COR-L47 (cell line): ENCODE measurements around the gene AKR1C3.
"Not testable (repeated sequence)": the region's sequence is repeated elsewhere in the genome, so short reads cannot be mapped to it uniquely, and the experiment has no call there.

Experiments
- DNase-seq: peaks from one replicate; lab custom pipeline; 2025; lab: John Stamatoyannopoulos, UW

Gene AKR1C3

DNA sequence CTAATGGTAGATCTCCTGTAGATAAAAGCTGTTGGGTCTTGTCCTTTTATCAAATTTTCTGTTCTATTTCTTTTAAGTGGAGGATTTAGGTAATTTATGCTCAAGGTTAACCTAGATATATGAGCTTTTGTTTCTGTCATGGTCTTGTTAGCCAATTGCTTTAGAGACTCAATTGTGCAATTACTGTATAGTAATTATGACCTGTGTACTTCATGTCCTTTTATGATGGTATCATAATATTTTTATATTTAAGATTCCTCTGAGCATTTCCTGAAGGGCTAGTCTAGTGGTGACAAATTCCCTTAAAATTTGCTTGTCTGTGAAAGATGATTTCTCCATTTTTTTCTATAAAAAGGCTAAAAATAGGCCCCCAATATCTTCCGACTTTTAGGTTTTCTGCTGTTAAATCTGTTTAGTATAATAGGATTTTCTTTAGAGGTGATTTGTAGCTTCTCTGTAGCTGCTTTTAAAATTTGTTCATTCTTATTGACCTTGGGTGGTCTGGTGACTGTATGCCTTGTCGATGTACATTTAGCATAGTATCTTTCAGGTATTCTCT lies 5.4 kb upstream of the AKR1C3 start:
- no peak for DNase-seq

DNA sequence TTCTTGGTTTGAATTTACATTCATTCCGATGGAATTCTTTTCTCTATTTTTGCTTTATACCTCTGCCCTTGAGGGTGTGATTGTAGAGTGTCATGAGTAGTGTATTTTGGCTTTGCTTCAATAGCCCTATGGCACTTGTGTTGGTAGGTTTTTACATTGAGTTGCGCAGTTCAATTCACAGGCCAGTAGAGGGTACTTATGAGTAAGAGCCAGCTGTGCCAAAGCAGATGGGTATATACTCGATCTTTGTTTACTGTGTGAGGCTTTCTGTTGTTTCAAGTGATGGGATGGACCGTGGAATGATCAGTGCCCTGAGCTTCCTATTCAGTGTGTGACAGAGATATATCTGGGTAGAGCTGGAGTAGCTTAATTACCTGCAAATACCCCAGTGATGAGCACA lies 4.3 kb upstream of the AKR1C3 start:
- DNase-seq: peak; percentile 0

DNA sequence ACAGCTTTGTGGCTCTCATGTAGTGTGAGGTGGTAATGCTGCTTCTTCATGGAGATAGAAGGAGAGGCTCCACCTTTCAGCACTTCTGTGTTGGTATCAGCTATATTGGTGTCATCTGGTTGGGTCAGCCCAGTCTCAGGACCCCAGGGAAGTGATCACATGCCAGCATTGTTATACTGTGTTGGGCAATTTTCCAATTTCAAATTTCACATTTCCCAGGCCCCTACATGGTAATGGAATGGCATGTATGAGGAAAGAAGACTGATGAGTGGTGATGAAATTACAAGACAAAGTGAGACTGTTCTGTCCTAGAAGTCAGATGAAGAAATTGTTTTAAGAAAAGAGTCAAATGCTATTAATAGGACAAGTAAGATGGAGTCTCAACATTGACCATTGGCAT lies 3.7 kb upstream of the AKR1C3 start:
- DNase-seq: no peak

DNA sequence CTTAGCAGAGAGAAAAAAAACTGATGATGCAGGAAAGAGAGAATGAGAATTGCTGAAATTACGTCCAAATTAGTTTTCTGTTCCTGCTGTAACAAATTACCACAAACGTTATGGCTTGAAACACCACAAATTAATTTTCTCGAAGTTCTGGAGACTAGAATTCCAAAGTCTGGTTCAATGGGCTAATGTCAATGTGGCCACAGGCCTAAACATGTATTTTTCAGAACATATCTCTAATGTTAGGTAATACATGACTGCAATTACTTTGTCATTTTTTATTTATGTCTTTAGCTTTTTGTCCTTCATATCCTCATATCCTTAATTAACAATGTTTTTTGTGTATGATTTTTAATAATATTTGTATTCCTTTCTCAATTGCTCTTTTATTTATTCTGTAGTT lies 3.0 kb upstream of the AKR1C3 start:
- no peak for DNase-seq

DNA sequence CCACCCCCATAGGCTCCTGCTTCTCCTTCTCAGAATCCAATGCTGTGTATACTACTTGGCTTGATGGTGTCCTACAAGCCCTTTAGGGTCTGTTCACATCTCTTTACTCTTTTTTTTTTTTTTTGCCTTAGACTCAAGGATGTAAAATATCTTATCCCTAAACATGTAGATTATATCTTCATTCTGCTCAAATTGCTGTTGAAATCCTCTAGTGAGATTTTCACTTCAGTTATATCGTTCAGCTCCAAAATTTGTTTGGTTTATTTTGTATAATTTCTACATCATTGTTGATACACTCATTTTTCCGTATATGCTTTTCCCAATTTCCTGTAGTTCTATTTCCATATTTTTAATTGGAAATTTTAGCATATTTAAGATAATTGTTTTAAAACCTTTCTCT lies 1.8 kb upstream of the AKR1C3 start:
- DNase-seq: no peak

DNA sequence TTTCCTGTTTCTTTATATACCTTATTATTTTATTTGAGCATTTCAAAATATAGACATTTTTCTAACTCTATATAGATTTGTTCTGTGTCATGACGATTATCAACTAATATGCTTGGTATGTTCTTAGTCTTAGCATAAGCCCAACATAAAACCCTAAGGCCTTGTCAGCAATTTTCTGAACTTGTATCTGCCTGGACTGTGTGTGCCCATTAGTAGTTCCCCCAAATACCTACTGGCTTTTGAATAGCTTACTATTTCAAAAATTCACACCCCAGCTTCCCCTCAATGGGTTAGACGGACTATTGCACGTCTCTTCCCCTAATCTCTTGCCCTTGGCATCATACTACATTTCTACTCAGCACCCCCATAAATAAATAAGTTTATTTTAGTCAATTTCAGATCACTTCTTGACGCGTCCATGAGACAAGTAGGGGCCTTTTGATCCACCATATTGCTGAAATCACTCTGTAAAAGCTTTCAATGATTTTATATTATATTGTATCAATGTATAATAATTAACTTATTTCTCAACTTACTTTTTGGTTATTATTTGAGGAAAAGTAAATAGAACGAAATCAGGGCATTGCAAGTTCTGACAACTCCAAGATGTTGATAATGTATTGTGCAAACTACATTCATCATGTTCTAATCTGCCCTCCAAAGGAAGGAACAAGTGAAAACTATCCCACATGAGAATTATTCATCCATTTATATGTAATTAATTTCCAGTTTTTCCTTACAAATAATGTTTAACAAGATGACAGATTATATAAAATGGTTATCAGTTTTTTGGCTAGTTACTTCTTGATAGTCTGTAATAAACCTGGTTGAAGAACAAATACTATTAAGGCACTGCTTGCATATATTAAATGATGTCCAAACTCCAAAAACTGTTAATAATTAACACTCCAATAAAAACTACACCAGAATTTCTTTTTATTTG lies 1.1 kb upstream of the AKR1C3 start:
- no peak for DNase-seq

DNA sequence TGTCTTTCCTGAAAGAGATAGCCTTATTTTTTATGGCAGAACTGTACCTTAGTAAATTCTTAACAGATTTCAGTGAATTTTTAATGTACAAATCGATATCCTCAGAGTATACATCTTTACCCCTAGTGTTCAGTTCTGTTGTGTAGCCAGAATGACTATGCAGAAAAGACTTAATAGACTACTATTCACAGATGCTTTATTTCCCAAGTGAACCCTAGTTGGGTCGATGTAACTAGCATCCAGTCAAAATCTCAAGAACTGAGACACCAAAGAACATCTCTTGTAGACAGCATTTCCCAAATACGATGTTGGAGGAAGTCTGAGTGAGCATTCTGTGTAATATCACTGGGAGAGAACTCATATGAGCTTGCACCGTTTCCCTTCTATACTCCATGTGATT lies 1.5 kb downstream of the AKR1C3 start:
- DNase-seq: no peak

DNA sequence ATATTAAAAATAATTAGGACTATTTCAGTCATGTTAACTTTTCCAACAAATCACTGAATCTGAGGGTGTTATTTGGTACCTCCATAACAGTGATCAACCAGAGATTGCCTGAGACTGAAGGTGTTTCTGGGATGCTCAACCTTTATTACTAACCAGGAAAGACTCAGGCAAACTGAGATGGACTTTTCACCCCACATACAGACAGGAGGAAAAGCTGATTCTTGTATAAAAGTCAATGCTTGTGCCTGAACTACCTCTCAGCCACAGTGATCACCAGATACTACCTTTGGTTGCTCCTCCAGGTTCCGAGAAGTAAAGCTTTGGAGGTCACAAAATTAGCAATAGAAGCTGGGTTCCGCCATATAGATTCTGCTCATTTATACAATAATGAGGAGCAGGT lies 1.9 kb downstream of the AKR1C3 start:
- DNase-seq: no peak

DNA sequence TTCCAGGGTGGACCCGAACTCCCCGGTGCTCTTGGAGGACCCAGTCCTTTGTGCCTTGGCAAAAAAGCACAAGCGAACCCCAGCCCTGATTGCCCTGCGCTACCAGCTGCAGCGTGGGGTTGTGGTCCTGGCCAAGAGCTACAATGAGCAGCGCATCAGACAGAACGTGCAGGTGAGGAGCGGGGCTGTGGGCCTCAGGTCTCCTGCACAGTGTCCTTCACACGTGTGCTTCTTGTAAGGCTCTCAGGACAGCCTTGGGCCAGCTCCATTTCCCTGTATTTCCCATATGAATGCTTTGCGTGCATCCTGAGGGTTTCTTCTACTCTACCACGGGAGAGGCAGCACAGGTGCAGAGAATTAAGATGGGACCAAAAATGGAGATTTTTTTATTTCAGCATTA lies 8.3 kb downstream of the AKR1C3 start:
- not testable (repeated sequence) for DNase-seq

DNA sequence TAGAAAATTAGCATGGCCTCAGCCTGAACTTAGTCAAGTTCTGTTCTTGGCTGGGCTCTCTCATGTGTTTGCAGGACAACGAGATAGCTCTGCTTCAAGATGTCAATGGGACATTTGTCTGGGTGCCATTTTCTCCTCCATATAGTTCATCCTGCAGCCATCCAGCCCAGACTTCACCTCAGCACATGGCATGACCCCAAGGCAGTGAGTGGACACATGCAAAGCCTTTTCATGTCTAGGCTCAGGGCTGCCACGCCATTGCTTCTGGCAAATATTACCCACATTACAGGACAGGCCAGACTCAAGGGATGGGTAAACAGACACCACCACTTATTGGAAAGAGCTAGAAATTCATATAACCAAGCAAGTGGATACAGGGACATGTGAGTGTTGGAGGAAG lies 9.3 kb downstream of the AKR1C3 start:
- no peak for DNase-seq

DNA sequence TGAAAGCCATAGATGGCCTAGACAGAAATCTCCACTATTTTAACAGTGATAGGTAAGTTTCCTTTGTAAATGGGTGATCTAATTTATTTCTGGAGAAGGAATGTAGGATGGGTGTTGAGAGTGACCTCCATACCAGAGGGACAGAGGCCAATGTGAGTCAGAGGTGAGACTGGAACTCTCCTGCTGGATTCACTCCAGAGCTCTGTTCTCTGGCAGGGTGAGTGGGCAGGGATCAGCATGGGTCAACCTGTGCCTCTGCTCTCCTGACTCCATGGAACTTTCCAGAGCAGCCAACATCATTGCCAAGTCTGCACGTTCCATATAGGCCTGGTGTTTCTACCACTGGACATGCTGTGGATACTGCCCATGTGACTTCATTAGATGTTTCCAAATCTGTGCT lies 11.4 kb downstream of the AKR1C3 start:
- DNase-seq: no peak

DNA sequence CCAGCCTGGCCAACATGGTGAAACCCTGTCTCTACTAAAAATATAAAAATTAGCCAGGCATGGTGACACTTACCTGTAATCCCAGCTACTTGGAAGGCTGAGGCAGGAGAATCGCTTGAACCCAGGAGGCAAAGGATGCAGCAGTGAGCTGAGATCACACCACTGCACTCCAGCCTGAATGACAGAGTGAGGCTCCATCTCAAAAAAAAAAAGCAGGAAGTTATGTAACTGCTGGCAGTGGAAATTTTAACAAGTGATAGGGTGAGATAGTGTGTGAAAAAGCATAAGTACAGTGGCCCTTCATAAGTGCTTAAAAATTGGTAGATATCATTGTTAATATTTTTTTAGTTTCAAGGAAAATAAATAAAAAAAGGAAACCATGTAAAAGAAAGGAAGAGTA lies 12.3 kb downstream of the AKR1C3 start:
- DNase-seq: no peak

DNA sequence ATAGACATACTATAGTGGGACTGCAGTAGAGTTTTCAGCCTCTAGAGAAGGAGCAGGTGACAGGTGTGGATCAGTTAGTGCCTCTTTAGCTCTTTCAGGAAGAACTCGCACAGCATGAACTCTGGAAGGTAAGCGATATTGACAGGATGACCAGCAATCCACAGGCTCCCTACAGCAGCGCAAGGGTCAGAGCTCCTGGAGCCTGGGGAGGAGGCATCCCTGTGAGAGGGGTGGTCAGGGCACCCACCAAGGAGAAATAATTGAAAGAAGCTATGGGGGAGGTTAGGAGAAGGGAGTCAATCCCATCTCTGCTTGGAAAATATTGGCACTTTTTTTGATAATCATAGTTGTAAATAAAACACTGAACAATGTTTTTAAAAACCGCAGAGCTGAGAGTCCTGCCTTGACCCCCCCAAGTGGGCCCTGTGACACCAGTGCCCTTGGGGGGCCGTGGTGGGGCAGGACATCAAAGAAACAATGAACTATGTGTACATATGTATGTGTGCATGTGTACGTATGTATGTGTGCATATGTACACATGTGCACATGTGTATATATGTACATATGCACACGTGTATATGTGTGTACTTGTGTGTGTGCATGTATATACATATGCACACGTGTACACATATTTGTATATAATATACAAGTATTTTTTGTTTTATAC lies 13.8 kb downstream of the AKR1C3 start:
- no peak for DNase-seq

DNA sequence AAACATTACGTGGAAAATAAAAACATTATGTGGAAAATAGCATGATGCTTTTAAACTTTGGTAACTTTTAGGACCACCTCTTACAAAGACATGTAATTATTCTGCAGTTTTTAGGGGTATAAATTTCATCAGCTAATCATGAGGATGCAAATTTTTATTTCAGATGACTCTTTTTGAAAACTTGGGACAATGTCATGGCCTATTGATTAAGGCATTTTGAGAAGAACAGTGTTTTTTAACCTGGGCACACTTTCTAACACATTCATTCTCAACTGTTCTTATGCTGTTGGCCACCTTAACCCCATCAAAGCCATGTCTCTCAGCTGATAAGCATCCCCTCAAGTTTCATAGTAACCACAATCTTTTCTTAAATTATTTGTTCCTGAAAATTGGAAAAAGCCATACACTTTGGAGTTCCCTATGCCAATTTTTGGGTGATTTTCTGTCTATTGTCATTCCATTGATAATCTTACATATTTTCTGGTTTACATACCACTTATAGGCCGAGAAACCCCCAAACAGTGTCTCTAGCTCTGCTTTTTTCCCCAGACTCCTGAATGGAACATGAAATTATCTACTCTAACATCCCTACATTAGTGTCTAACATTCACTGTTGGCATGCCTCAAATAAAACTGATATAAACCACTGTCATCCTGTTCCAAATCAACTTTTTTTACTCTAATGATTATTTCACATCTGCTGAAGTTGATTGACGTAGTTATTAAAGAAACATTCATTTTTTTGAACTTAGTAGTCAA lies 14.6 kb downstream of the AKR1C3 start:
- no peak for DNase-seq

DNA sequence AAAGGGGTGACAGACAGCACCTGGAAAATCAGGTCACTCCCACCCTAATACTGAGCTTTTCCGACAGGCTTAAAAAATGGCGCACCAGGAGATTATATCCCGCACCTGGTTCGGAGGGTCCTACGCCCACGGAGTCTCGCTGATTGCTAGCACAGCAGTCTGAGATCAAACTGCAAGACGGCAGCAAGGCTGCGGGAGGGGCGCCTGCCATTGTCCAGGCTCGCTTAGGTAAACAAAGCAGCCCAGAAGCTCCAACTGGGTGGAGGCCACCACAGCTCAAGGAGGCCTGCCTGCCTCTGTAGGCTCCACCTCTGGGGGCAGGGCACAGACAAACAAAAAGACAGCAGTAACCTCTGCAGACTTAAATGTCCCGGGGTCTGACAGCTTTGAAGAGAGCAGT lies 15.6 kb downstream of the AKR1C3 start:
- DNase-seq: not testable (repeated sequence)

DNA sequence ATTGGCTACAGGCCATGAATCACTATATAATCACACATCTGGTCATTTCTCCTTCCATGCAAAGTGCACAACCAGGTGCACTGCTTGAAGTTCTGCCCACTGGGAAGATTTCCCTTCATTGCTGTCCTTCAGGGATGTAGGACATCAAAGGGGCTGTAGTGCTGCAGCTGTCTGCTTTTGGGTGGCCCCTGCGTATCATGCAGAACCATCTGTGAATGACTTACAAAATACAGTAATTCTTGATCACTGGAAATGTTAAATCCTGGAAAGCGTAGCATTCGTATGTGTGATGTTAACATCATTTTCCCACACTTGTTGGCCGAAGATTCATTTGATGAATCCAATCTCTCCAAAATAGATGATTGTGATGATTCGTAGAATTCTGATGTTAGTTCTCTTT lies 22.4 kb downstream of the AKR1C3 start:
- DNase-seq: no peak

DNA sequence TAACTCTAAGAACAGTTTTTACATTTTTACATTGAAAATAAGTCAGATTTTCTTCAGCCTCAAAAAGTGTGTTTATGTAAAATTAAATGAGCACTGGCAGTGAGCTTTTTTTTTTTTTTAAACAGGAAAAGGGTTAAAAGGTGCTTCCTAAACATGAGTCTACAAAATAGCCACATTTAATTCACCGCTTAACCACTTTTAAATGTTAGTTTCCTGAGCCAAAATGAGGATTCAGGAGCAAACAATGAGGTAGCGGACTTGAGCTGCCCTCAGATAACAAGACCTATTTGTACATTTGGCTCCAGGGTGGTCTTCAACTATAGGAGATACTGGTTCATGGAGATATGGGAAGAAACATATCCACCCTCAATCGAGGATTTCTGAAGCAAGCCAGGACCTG lies 22.8 kb downstream of the AKR1C3 start:
- DNase-seq: no peak

DNA sequence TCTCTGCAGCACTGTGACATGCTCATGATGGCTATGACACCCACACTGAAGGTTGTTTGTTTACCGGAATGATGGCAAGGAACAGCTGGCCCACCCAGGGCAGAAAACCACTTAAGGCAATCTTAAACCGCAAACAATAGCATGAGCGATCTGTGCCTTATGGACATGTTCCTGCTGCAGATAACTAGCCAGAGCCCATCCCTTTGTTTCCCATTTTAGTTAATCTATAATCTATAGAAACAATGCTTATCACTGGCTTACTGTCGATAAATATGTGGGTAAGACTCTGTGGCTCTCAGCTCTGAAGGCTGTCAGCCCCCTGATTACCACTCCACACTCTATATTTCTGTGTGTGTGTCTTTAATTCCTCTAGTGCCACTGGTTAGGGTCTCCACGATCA lies 25.8 kb downstream of the AKR1C3 start:
- not testable (repeated sequence) for DNase-seq

DNA sequence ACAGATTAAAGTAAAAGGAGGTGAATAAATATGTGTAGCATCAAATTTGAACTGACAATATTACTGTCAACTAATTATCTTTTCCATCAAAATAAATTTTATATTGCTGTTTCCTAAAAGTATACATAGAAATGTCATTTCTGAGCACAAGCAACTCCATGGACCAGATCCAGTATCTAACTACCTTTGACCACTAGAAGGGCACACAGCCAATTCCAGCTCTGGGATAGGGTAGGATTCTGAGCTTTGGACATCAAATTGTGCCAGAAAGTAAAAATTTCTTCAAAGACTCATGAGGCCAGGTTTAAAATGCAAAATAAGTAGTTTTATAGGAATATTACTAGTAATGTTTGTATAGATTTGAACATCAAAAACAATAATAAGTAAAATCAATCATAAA lies 29.7 kb downstream of the AKR1C3 start:
- no peak for DNase-seq

DNA sequence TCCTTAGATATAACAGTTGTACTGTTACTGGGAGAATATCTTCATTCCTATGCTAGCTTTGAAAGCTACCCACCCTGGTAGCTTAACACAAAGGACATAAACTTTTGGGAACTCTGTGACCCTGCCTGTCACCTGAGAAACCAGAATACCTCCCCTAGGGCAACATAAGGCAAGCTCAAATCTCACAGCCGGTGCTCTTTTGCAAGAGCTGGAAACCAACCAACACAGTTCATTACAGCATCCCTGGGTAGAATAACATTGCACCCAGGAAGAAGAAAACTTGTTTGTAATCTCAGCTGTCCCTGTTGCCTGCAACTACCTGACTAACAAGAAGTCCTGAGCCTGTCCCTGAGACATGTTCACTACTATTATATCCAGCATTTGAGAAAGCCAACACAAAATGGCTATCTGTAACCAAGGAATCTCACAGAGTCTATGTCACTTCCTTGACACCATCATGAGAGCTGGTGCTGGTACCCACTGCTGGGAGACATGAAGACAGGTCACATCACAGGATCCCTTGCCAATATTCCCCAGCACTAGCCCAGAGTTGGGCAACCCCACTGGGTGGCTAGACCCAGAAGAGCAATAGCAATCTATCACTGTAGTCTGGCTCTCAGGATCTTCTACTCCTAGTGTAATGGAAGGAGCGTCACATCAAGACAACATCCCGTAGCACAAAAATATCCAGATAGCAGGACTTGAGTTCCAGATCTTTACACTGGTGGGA lies 31.3 kb downstream of the AKR1C3 start:
- no peak for DNase-seq

DNA sequence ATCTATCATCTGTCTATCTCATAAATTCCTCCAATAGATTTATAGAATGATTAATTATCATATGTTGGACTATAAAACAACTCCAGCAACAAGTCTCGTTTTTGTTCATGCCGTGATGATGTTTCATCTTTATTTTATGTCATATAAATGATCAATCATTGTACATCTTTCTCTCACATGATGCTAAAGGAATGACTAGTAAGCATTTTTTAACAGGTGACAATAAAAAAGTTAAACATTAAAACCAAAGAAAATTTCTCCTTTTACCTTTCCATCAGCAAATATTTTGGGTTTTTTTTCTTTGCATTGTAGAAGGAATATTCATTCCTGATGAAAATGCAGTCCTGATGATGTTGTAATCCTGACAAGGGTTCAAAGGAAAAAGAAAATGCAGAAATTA lies 41.4 kb downstream of the AKR1C3 start:
- DNase-seq: no peak
